Liver (tissue), 9 donors: ENCODE measurements around the gene FAM110A. TPM values are rescaled to one million over a fixed set of nuclear protein-coding genes. Genes with fewer than 3 reads are reported as not detected.

Experiments used
- DNase-seq: peaks from one replicate; pipeline ENCODE4 v3.0.0-alpha.2; 2017; ENCODE audit warnings: low spot score
- H3K27ac ChIP-seq, 2 donors: one replicate each; pipeline ENCODE4 v1.7.0; 2013; ENCODE audit warnings: inconsistent platforms in 2 of 2, low read length in 2 of 2, control low read depth in 1 of 2, low read depth in 1 of 2, mild to moderate bottlenecking in 1 of 2
- H3K27me3 ChIP-seq, 4 donors: one replicate each; pipeline versions ENCODE4 v1.6.1 to v1.7.0; 2013; ENCODE audit warnings: low read length in 3 of 4, inconsistent platforms in 1 of 4, mild to moderate bottlenecking in 1 of 4, moderate library complexity in 1 of 4; ENCODE audit not compliant: control insufficient read depth in 4 of 4, insufficient read depth in 4 of 4
- H3K36me3 ChIP-seq, 4 donors: one replicate each; pipeline versions ENCODE4 v1.6.1 to v1.7.0; 2013; ENCODE audit warnings: low read length in 3 of 4, mild to moderate bottlenecking in 3 of 4, low read depth in 1 of 4, moderate library complexity in 1 of 4; ENCODE audit not compliant: control insufficient read depth in 4 of 4, insufficient read depth in 3 of 4
- H3K4me1 ChIP-seq, 4 donors: one replicate each; pipeline versions ENCODE4 v1.6.1 to v1.7.0; 2013; ENCODE audit warnings: low read length in 3 of 4, mild to moderate bottlenecking in 3 of 4, moderate library complexity in 1 of 4; ENCODE audit not compliant: control insufficient read depth in 4 of 4, insufficient read depth in 4 of 4
- H3K4me3 ChIP-seq, 3 donors: one replicate each; pipeline versions ENCODE4 v1.6.1 to v1.7.0; 2013; ENCODE audit warnings: low read length in 3 of 3, control low read depth in 1 of 3, low read depth in 1 of 3, mild to moderate bottlenecking in 1 of 3
- H3K9ac ChIP-seq, 2 donors: one replicate each; pipeline ENCODE4 v1.7.0; 2013; ENCODE audit warnings: low read length in 2 of 2, mild to moderate bottlenecking in 2 of 2, moderate library complexity in 2 of 2, control low read depth in 1 of 2, low read depth in 1 of 2
- H3K9me3 ChIP-seq, 4 donors: one replicate each; pipeline versions ENCODE4 v1.6.1 to v1.7.0; 2013; ENCODE audit warnings: low read length in 3 of 4; ENCODE audit not compliant: control insufficient read depth in 4 of 4
- ATF3 ChIP-seq: IDR thresholded peaks from 2 replicates; pipeline ENCODE4 v1.6.1; 2016; ENCODE audit warnings: antibody characterized with exemption
- CTCF ChIP-seq: fragments of 150-350 bp; IDR thresholded peaks from 2 replicates; pipeline ENCODE4 v1.5.1; 2017; ENCODE audit warnings: improper control_type of control experiment, low read depth, low read length; ENCODE audit not compliant: missing input control
- FOXA1 ChIP-seq: IDR thresholded peaks from 2 replicates; pipeline ENCODE4 v1.6.1; 2016; ENCODE audit warnings: antibody characterized with exemption
- FOXA2 ChIP-seq: IDR thresholded peaks from 2 replicates; pipeline ENCODE4 v1.6.1; 2016; ENCODE audit warnings: antibody characterized with exemption
- GABPA ChIP-seq, 2 donors: IDR thresholded peaks in 1 of 2; conservative IDR thresholded peaks in 1 of 2; 2 replicates each; pipeline ENCODE4 v1.6.1; 2016; ENCODE audit warnings: antibody characterized with exemption in 2 of 2, mild to moderate bottlenecking in 1 of 2, moderate library complexity in 1 of 2
- HNF4A ChIP-seq, 2 donors: conservative IDR thresholded peaks; 2 replicates each; pipeline ENCODE4 v1.6.1; 2016; ENCODE audit warnings: antibody characterized with exemption in 2 of 2, mild to moderate bottlenecking in 2 of 2
- HNF4G ChIP-seq: IDR thresholded peaks from 2 replicates; pipeline ENCODE4 v1.6.1; 2016; ENCODE audit warnings: antibody characterized with exemption
- MAX ChIP-seq: IDR thresholded peaks from 2 replicates; pipeline ENCODE4 v1.6.1; 2016; ENCODE audit warnings: antibody characterized with exemption
- NR2F2 ChIP-seq: IDR thresholded peaks from 2 replicates; pipeline ENCODE4 v1.6.1; 2016; ENCODE audit warnings: antibody characterized with exemption
- REST ChIP-seq: IDR thresholded peaks from 2 replicates; pipeline ENCODE4 v1.6.1; 2016; ENCODE audit warnings: antibody characterized with exemption, mild to moderate bottlenecking
- RXRA ChIP-seq, 2 donors: IDR thresholded peaks; 2 replicates each; pipeline ENCODE4 v1.6.1; 2017 to 2018; ENCODE audit warnings: antibody characterized with exemption in 2 of 2, mild to moderate bottlenecking in 1 of 2
- TAF1 ChIP-seq: conservative IDR thresholded peaks from 2 replicates; pipeline ENCODE4 v1.6.1; 2016; ENCODE audit warnings: antibody characterized with exemption, mild to moderate bottlenecking
- ZBTB33 ChIP-seq: IDR thresholded peaks from 2 replicates; pipeline ENCODE4 v1.6.1; 2016; ENCODE audit warnings: antibody characterized with exemption
- WGBS: extraction: QIAGEN DNeasy Blood & Tissue Kit; methylation state at CpG from one replicate; pipeline ENCODE4 v1.1.7; 2013; 5-methylcytosine and 5-hydroxymethylcytosine counted together
- polyA plus RNA-seq, 2 donors: library from polyadenylated mRNA; stranded (reverse) in 1 of 2; unstranded in 1 of 2; fragments of 200-250 nt in 1 of 2; fragments of >200 nt in 1 of 2; fragmentation: Nextera tagmentation in 1 of 2; extraction: Ambion mirVana in 1 of 2; gene quantifications; one replicate each; pipeline versions ENCODE4 v1.2.1 to v1.2.3, GENCODE V29; 2013 to 2015
- total RNA-seq, 2 donors: library from RNA; depleted of rRNA; stranded (reverse); fragments of >200 nt; gene quantifications; one replicate each; pipeline ENCODE4 v1.2.3, GENCODE V29; 2014
- donor health status: healthy.
- donor health status: healthy.
- donor health status: healthy.
- donor health status: healthy.
- donor health status: healthy.

The FAM110A gene
- total and polyA plus RNA-seq, 4 donors, result 1.2 to 6.7 (median 2.0) TPM

- TF ChIP-seq ZBTB33 (no peak), HNF4A (conservative IDR thresholded peaks at IDR 0.05) (no peak), GABPA (IDR thresholded peaks at IDR 0.05 in 1 of 2, conservative IDR thresholded peaks at IDR 0.05 in 1 of 2) (no peak), REST (no peak), RXRA (IDR thresholded peaks at IDR 0.05) (no peak), CTCF (no peak), MAX (no peak), ATF3 (no peak), FOXA1 (no peak), FOXA2 (no peak), NR2F2 (no peak), HNF4G (no peak), TAF1 (no peak)
- no peak overlapping the region for H3K4me3 ChIP-seq
- H3K9me3 ChIP-seq, result no peaks in the 10 kb centered on the region
- WGBS, result 51% methylated on average over 8 of the region's 8 CpGs
- no peak overlapping the region for H3K27ac ChIP-seq
- H3K36me3 ChIP-seq, result no peaks in the 10 kb centered on the region
- peaks cover 0 to 3% (median 0%) of the 10 kb centered on the region in 4 donors for H3K27me3 ChIP-seq
- H3K9ac ChIP-seq, result no peak overlapping the region
- no peaks in the 10 kb centered on the region for H3K4me1 ChIP-seq
- no peak for DNase-seq
These were observed 20.1 kb upstream of the FAM110A start for GRCh38 chr20:813390-813789.

GRCh38 chr20:815226-815625 lies 18.3 kb upstream of the FAM110A start:
- DNase-seq, result no peak
- peaks cover 0 to 2% (median 0%) of the 10 kb centered on the region in 4 donors for H3K27me3 ChIP-seq
- TF ChIP-seq RXRA (IDR thresholded peaks at IDR 0.05), result no peak
- no peak overlapping the region for H3K27ac ChIP-seq
- 80% methylated on average over 10 of the region's 10 CpGs for WGBS
- no peaks in the 10 kb centered on the region for H3K36me3 ChIP-seq
- H3K4me3 ChIP-seq, result no peak overlapping the region
- no peaks in the 10 kb centered on the region for H3K4me1 ChIP-seq
- no peak overlapping the region for H3K9ac ChIP-seq
- no peaks in the 10 kb centered on the region for H3K9me3 ChIP-seq
